HepG2 (cell line): ENCODE measurements around the gene ZC3H18. TPM values are rescaled to one million over a fixed set of nuclear protein-coding genes. Genes with fewer than 3 reads are reported as not detected.

Experiments
- GPBP1L1 ChIP-seq: sonication (generic); formaldehyde crosslinking; IDR thresholded peaks from 2 replicates; pipeline ENCODE4 v1.5.0; 2020; ENCODE audit warnings: mild to moderate bottlenecking, missing genetic modification reagents
- MTERF4 ChIP-seq: sonication (generic); formaldehyde crosslinking; IDR thresholded peaks from 2 replicates; pipeline ENCODE4 v1.8.0; 2023; ENCODE audit warnings: mild to moderate bottlenecking, missing genetic modification reagents
- MTF1 ChIP-seq: sonication (generic); formaldehyde crosslinking; IDR thresholded peaks from 2 replicates; pipeline ENCODE4 v1.5.0; 2020; ENCODE audit warnings: missing genetic modification reagents
- MTF2 ChIP-seq: sonication (generic); formaldehyde crosslinking; IDR thresholded peaks from 2 replicates; pipeline ENCODE4 v1.5.0; 2020; ENCODE audit warnings: missing genetic modification reagents, borderline replicate concordance
- NCOA5 ChIP-seq: sonication (generic); formaldehyde crosslinking; IDR thresholded peaks from 2 replicates; pipeline ENCODE4 v1.4.0; 2020; ENCODE audit warnings: missing genetic modification reagents
- NFRKB ChIP-seq: fragments of 450-650 bp; IDR thresholded peaks from 2 replicates; pipeline ENCODE4 v1.6.1; 2017
- NPAS2 ChIP-seq: sonication (generic); formaldehyde crosslinking; IDR thresholded peaks from 2 replicates; pipeline ENCODE4 v1.8.0; 2022; ENCODE audit warnings: mild to moderate bottlenecking, missing genetic modification reagents, borderline replicate concordance
- POLR2A ChIP-seq, 2 experiments: IDR thresholded peaks; 2 replicates each; pipeline ENCODE4 v1.6.1; 2011; ENCODE audit warnings: low read depth in 2 of 2, low read length in 2 of 2, mild to moderate bottlenecking in 1 of 2, moderate library complexity in 1 of 2; ENCODE audit not compliant: insufficient read depth in 1 of 2
- TAF15 ChIP-seq: fragments of 200-400 bp; formaldehyde crosslinking; IDR thresholded peaks from one replicate; pipeline ENCODE4 v1.6.1; 2018; ENCODE audit warnings: mild to moderate bottlenecking, low read depth, low read length; ENCODE audit not compliant: poor library complexity, severe bottlenecking
- TP53 ChIP-seq: sonication (generic); formaldehyde crosslinking; conservative IDR thresholded peaks from 2 replicates; pipeline ENCODE4 v1.4.0; 2020; ENCODE audit warnings: missing genetic modification reagents
- ZNF180 ChIP-seq: sonication (generic); formaldehyde crosslinking; IDR thresholded peaks from 2 replicates; pipeline ENCODE4 v1.4.0; 2020; ENCODE audit warnings: low read depth, missing genetic modification reagents, borderline replicate concordance
- ZNF260 ChIP-seq: sonication (generic); formaldehyde crosslinking; IDR thresholded peaks from 2 replicates; pipeline ENCODE4 v1.4.0; 2020; ENCODE audit warnings: missing genetic modification reagents, low read depth, mild to moderate bottlenecking, borderline replicate concordance
- ZNF331 ChIP-seq: sonication (generic); formaldehyde crosslinking; IDR thresholded peaks from 2 replicates; pipeline ENCODE4 v1.4.0; 2020; ENCODE audit warnings: missing genetic modification reagents
- ZNF44 ChIP-seq: sonication (generic); formaldehyde crosslinking; IDR thresholded peaks from 2 replicates; pipeline ENCODE4 v1.5.1; 2020; ENCODE audit warnings: mild to moderate bottlenecking, missing genetic modification reagents
- ZNF609 ChIP-seq: sonication (generic); formaldehyde crosslinking; IDR thresholded peaks from 2 replicates; pipeline ENCODE4 v1.4.0; 2020; ENCODE audit warnings: mild to moderate bottlenecking, missing genetic modification reagents, borderline replicate concordance
- ZNF670 ChIP-seq: sonication (generic); formaldehyde crosslinking; IDR thresholded peaks from 2 replicates; pipeline ENCODE4 v1.8.0; 2022; ENCODE audit warnings: mild to moderate bottlenecking, missing genetic modification reagents, borderline replicate concordance
- ZNF766 ChIP-seq: sonication (generic); formaldehyde crosslinking; IDR thresholded peaks from 2 replicates; pipeline ENCODE4 v1.5.0; 2020; ENCODE audit warnings: missing genetic modification reagents, borderline replicate concordance
- polyA plus RNA-seq, 8 experiments: library from polyadenylated mRNA; depleted of rRNA in 3 of 8; stranded (reverse) in 7 of 8; unstranded in 1 of 8; fragments of >200 nt; fragmentation: Illumina TruSeq in 4 of 8; extraction: Trizol in 4 of 8; gene quantifications; 2 replicates each; pipeline versions ENCODE4 v1.2.1 to v1.2.3, GENCODE V29; 2011 to 2016; ENCODE audit warnings: low read depth in 4 of 8, missing spikeins in 1 of 8, mixed read lengths in 1 of 8; ENCODE audit not compliant: insufficient read depth in 1 of 8
- total RNA-seq, 5 experiments: library from RNA; depleted of rRNA; stranded (reverse); fragments of >200 nt; fragmentation: Illumina TruSeq; extraction: Trizol; gene quantifications; 2 replicates each; pipeline ENCODE4 v1.2.3, GENCODE V29; 2016; ENCODE audit warnings: low read depth in 1 of 5
- TF ChIP-seq, protein P1 (sequence below): sonication (generic); formaldehyde crosslinking; IDR thresholded peaks from 2 replicates; pipeline ENCODE4 v1.8.0; 2022; ENCODE audit warnings: low read depth, missing genetic modification reagents
- TF ChIP-seq, protein P2 (sequence below): sonication (generic); formaldehyde crosslinking; IDR thresholded peaks from 2 replicates; pipeline ENCODE4 v1.5.1; 2020; ENCODE audit warnings: missing genetic modification reagents, mild to moderate bottlenecking, borderline replicate concordance

The ZC3H18 gene
- total and polyA plus RNA-seq, 2 of the 13 experiments (the other 11 are each of a cell fraction or from before 2014, with no cell fraction given): 11.2 to 27.4 TPM

DNA sequence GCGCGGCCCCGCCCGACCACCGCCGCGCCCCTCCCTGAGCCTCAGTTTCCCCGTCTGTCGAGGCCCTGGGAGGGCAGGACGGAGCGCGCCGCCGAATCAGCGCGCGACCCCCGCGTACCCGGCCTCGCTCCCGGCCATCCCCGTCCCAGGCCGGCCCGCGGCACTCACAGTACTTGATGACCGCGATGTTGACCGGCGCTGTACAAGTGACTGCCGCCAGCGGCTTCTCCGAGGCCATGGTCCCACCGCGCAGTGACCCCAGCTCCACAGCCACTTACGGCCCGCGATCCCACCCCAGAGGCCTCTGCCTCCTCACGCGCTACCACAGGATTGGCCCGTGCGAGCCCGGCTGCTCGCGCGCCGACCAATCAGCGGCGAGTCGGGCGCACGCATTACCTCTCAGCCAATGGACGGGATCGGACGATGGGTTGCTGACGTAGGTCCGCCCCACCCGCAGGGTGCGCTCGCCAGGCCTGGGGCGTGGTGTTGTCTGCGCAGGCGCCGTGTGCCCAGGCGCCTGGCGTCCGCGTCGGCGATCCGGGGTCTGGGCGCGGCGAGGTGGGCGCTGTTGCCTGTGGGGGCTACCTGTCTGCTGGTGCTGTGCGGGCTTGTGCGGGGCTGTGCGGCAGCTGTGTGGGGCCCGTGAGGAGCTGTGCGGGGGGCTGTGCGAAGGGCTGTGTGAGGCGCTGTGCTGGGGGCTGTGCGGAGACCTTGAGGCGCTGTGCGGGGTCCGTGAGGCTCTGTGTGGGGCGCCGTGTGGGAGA is 92.8 kb downstream of the ZC3H18 start, which contains the start of gene MVD (continued):
- TF ChIP-seq ZNF766 (peak; percentile 85; the same call in 1 of the 2 replicates), MTERF4 (peak; percentile 76), NFRKB (no peak), POLR2A (IDR thresholded peaks at IDR 0.05; ENCODE audit: insufficient read depth in 1 of 2, low read depth in 2 of 2, low read length in 2 of 2) (peak; percentile 97 to 98), GPBP1L1 (CRISPR knock-in tag) (no peak), ZNF260 (CRISPR knock-in tag) (no peak), NPAS2 (CRISPR knock-in tag) (no peak), MTF1 (CRISPR knock-in tag) (no peak), ZNF44 (peak; percentile 99; the same call in 1 of the 2 replicates), ZNF609 (CRISPR knock-in tag) (peak; percentile 45; the same call in 1 of the 2 replicates), TP53 (CRISPR knock-in tag) (peak; percentile 28; the same call in 1 of the 2 replicates), ZNF331 (CRISPR knock-in tag) (no peak; the same call in 1 of the 2 replicates), ZNF180 (CRISPR knock-in tag) (0 out of 2 replicates have a peak, but pooled peaks have one; percentile 37), ZNF670 (CRISPR knock-in tag) (peak; percentile 58; the same call in 1 of the 2 replicates), MTF2 (peak; percentile 32; the same call in 1 of the 2 replicates), NCOA5 (CRISPR knock-in tag) (no peak), TAF15 (peak; percentile 36)
- TF ChIP-seq, protein P1, sequence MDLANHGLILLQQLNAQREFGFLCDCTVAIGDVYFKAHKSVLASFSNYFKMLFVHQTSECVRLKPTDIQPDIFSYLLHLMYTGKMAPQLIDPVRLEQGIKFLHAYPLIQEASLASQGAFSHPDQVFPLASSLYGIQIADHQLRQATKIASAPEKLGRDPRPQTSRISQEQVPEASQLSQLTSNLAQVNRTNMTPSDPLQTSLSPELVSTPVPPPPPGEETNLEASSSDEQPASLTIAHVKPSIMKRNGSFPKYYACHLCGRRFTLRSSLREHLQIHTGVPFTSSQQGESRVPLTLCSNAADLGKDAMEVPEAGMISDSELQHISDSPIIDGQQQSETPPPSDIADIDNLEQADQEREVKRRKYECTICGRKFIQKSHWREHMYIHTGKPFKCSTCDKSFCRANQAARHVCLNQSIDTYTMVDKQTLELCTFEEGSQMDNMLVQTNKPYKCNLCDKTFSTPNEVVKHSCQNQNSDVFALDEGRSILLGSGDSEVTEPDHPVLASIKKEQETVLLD (CRISPR knock-in tag): 0 out of 2 replicates have a peak, but pooled peaks have one; percentile 21
- TF ChIP-seq, protein P2, sequence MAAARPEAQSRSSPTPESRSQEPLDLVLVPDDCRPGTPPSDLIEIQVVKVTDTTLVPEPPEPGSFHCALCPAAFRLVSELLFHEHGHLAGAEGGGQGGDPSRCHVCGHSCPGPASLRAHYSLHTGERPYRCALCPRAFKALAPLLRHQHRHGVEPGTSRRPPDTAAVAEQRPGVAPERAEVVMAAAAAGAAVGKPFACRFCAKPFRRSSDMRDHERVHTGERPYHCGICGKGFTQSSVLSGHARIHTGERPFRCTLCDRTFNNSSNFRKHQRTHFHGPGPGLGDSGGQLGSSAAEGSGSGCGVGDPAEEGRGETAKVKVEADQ (CRISPR knock-in tag): peak; percentile 91
